Left ventricle myocardium inferior (tissue), 1 donor: ENCODE measurements around the gene KCTD12. TPM values are rescaled to one million over a fixed set of nuclear protein-coding genes. Genes with fewer than 3 reads are reported as not detected.

ENCODE experiments used
- DNase-seq: peaks from one replicate; pipeline ENCODE4 v3.0.0-alpha.2; 2020
- H3K27ac ChIP-seq: fragments of 200-600 bp; replicated peaks from 2 replicates; pipeline ENCODE4 v1.8.0; 2021
- H3K27me3 ChIP-seq: fragments of 200-600 bp; 2 replicates; pipeline ENCODE4 v1.8.0; 2021; ENCODE audit warnings: low read depth
- H3K36me3 ChIP-seq: fragments of 200-600 bp; 2 replicates; pipeline ENCODE4 v1.8.0; 2021
- H3K4me1 ChIP-seq: fragments of 200-600 bp; 2 replicates; pipeline ENCODE4 v1.8.0; 2021
- H3K4me3 ChIP-seq: fragments of 200-600 bp; 2 replicates; pipeline ENCODE4 v1.8.0; 2021; ENCODE audit warnings: mild to moderate bottlenecking, moderate library complexity
- H3K9me3 ChIP-seq: fragments of 200-600 bp; replicated peaks from 2 replicates; pipeline ENCODE4 v1.8.0; 2021
- CTCF ChIP-seq: fragments of 200-600 bp; IDR thresholded peaks from 2 replicates; pipeline ENCODE4 v1.8.0; 2021; ENCODE audit warnings: antibody characterized with exemption, mild to moderate bottlenecking, borderline replicate concordance
- intact Hi-C: fragments of 100-400 bp; cut with micrococcal nuclease; formaldehyde crosslinking; loops from one replicate; pipeline ENCODE4 v1.11.0; 2022
- total RNA-seq: library from RNA; stranded (reverse); fragmentation: NEBNext Ultra II Directional; extraction: Animal tissue kit (Norgen Biotek cat#: 25700); gene quantifications from one replicate; pipeline ENCODE4 v1.2.1, GENCODE V29; 2021
- donor health status: DM: no; HTN: yes; CAD: no; lungs with severe emphysema.

Gene KCTD12
- total RNA-seq, 1 donor from 2014 or later: 37.2 TPM

GRCh38 chr13:76861859-76862258 is 24.3 kb downstream of the KCTD12 start:
- Histone ChIP-seq H3K36me3 (no peaks in the 10 kb centered on the region), H3K9me3 (no peaks in the 10 kb centered on the region), H3K4me1 (no peaks in the 10 kb centered on the region), H3K27ac (no peak overlapping the region), H3K4me3 (no peak overlapping the region), H3K27me3 (no peaks in the 10 kb centered on the region)
- DNase-seq: no peak
- TF ChIP-seq CTCF: no peak
- intact Hi-C loops: no loop called here

- intact Hi-C loops: no loop called here
- no peak for TF ChIP-seq CTCF
- Histone ChIP-seq H3K27ac (no peak overlapping the region), H3K27me3 (no peaks in the 10 kb centered on the region), H3K36me3 (no peaks in the 10 kb centered on the region), H3K9me3 (no peaks in the 10 kb centered on the region), H3K4me3 (no peak overlapping the region), H3K4me1 (no peaks in the 10 kb centered on the region)
- no peak for DNase-seq
Observed at GRCh38 chr13:76860706-76861105, 25.5 kb downstream of the KCTD12 start.

- TF ChIP-seq CTCF: no peak
Observed at GRCh38 chr13:76854894-76855293, 31.3 kb downstream of the KCTD12 start.

GRCh38 chr13:76853921-76854608 is 32.1 kb downstream of the KCTD12 start:
- Histone ChIP-seq H3K9me3 (no peaks in the 10 kb centered on the region), H3K36me3 (no peaks in the 10 kb centered on the region), H3K4me1 (peaks cover 8% of the 10 kb centered on the region), H3K27ac (no peak overlapping the region), H3K27me3 (no peaks in the 10 kb centered on the region), H3K4me3 (no peak overlapping the region)
- no peak for DNase-seq
- intact Hi-C loops: no loop called here
- TF ChIP-seq CTCF: no peak

More at GRCh38 chr13:76854894-76855293, 31.3 kb downstream of the KCTD12 start:
- no peaks in the 10 kb centered on the region for H3K27me3 ChIP-seq
- H3K4me1 ChIP-seq: peaks cover 8% of the 10 kb centered on the region
- intact Hi-C loops: no loop called here
- no peaks in the 10 kb centered on the region for H3K36me3 ChIP-seq
- no peak overlapping the region for H3K27ac ChIP-seq
- H3K9me3 ChIP-seq: no peaks in the 10 kb centered on the region
- no peak for DNase-seq
- no peak overlapping the region for H3K4me3 ChIP-seq

- Histone ChIP-seq H3K4me1 (peaks cover 8% of the 10 kb centered on the region), H3K9me3 (no peaks in the 10 kb centered on the region), H3K36me3 (no peaks in the 10 kb centered on the region), H3K27ac (no peak overlapping the region), H3K4me3 (no peak overlapping the region), H3K27me3 (no peaks in the 10 kb centered on the region)
- no peak for TF ChIP-seq CTCF
- DNase-seq: no peak
- intact Hi-C loops: no loop called here
Observed at GRCh38 chr13:76853481-76853880, 32.7 kb downstream of the KCTD12 start.
